ENCODE data around the gene FOSB. TPM values are rescaled to one million over a fixed set of nuclear protein-coding genes. Genes with fewer than 3 reads are reported as not detected.

The FOSB gene
- total RNA-seq, 1 experiment from 2014 or later: 1.7 TPM

DNA sequence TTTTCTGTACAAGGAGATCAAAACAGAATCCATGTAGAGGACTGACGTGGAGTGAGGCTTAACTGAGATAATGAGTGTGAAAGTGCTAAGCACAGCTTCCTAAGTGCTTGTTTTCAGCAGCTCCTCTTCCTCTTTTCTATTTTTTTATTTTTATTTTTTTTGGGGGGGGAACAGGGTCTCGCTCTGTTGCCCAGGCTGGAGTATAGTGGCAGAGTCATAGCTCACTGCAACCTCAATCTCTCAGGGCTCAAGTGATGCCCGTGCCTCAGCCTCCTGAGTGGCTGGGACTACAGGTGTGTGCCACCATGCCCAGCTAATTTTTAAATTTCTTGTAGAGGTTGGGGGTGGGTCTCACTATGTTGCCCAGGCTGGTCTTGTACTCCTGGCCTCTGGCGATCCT, 5.6 kb upstream of the FOSB start:
- no peaks in the 10 kb centered on the region; the same call in 1 of the 2 replicates for H3K27me3 ChIP-seq (ENCODE audit: insufficient read depth, low read length)
- H3K79me1 ChIP-seq (ENCODE audit: insufficient read depth, low read depth, low read length, poor library complexity, severe bottlenecking): no peaks in the 10 kb centered on the region
- no peak overlapping the region for H2BK20ac ChIP-seq (ENCODE audit: low read depth, low read length, poor library complexity, severe bottlenecking)
- no peaks in the 10 kb centered on the region for H4K20me1 ChIP-seq (ENCODE audit: control insufficient read depth, insufficient read depth, insufficient read length)
- WGBS (ENCODE audit: extremely low coverage, insufficient read length, low lambda C conversion rate): no CpG with 5 or more reads among the region's 4 CpGs
- H2AFZ ChIP-seq (ENCODE audit: low read length): no peak overlapping the region
- H4K91ac ChIP-seq (ENCODE audit: insufficient read length, low read depth, low read length): no peak overlapping the region
- H3K23ac ChIP-seq (ENCODE audit: insufficient read length, low read depth, low read length): no peak overlapping the region
- no peak overlapping the region for H2BK5ac ChIP-seq (ENCODE audit: insufficient read length, low read length)
- no peak overlapping the region for H3K4ac ChIP-seq (ENCODE audit: low read depth, low read length)
- no peak overlapping the region for H4K8ac ChIP-seq (replicated peaks; ENCODE audit: insufficient read length, low read depth, low read length)
- Mint-ChIP-seq H3K4me1 (peaks cover 3 to 17% of the 10 kb centered on the region in 2 experiments), H3K27ac (no peak overlapping the region), H3K27me3 (ENCODE audit: low read depth) (peaks cover 19% of the 10 kb centered on the region), H3K4me3 (no peak overlapping the region), H3K9me3 (no peaks in the 10 kb centered on the region; a peak in 1 of 5 replicates), H3K36me3 (ENCODE audit: insufficient read depth in 1 of 3, low read depth in 3 of 3) (no peaks in the 10 kb centered on the region)
- H3K9ac ChIP-seq (ENCODE audit: extremely low read depth, insufficient read length, low read length): no peak overlapping the region
- DNase-seq: no peak
- H3K27ac ChIP-seq (ENCODE audit: insufficient read length, low read depth, low read length): no peak overlapping the region
- H3K18ac ChIP-seq (ENCODE audit: insufficient read length, low read depth, low read length): no peak overlapping the region
- H2AK5ac ChIP-seq (ENCODE audit: insufficient read length, low read length): no peak overlapping the region
- H3K79me2 ChIP-seq (ENCODE audit: insufficient read depth, low read length): no peaks in the 10 kb centered on the region
- TF ChIP-seq, protein P1, sequence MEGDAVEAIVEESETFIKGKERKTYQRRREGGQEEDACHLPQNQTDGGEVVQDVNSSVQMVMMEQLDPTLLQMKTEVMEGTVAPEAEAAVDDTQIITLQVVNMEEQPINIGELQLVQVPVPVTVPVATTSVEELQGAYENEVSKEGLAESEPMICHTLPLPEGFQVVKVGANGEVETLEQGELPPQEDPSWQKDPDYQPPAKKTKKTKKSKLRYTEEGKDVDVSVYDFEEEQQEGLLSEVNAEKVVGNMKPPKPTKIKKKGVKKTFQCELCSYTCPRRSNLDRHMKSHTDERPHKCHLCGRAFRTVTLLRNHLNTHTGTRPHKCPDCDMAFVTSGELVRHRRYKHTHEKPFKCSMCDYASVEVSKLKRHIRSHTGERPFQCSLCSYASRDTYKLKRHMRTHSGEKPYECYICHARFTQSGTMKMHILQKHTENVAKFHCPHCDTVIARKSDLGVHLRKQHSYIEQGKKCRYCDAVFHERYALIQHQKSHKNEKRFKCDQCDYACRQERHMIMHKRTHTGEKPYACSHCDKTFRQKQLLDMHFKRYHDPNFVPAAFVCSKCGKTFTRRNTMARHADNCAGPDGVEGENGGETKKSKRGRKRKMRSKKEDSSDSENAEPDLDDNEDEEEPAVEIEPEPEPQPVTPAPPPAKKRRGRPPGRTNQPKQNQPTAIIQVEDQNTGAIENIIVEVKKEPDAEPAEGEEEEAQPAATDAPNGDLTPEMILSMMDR (conservative IDR thresholded peaks at IDR 0.05): no peak
- H3K14ac ChIP-seq (ENCODE audit: insufficient read depth, low read length): no peak overlapping the region
- H3K4me2 ChIP-seq (ENCODE audit: insufficient read depth, insufficient read length, low read length): no peak overlapping the region
- no peaks in the 10 kb centered on the region for H3K4me1 ChIP-seq (ENCODE audit: insufficient read depth, low read length)
- no peak overlapping the region for H2BK12ac ChIP-seq (ENCODE audit: insufficient read length, low read depth, low read length)
- peaks cover 3% of the 10 kb centered on the region for H3K23me2 ChIP-seq (ENCODE audit: insufficient read length, low read depth, low read length, poor library complexity, severe bottlenecking)
- no peak overlapping the region for H2BK120ac ChIP-seq (ENCODE audit: low read depth, low read length, poor library complexity, severe bottlenecking)
- no peak overlapping the region for H3K56ac ChIP-seq (ENCODE audit: insufficient read length, low read depth, low read length)
- no peak overlapping the region for H3T11ph ChIP-seq (ENCODE audit: low read length)
- no peaks in the 10 kb centered on the region for H3K9me3 ChIP-seq (ENCODE audit: control insufficient read depth, low read depth, low read length)
- H4K5ac ChIP-seq (ENCODE audit: insufficient read length, low read depth, low read length): no peak overlapping the region
- H2BK15ac ChIP-seq (ENCODE audit: low read depth, low read length): no peak overlapping the region

Measured in H9 (cell line).